Activated effector memory CD4-positive, alpha-beta T cell treated with Interleukin-2 at 50 U/mL for 16 hours (primary cell): ENCODE measurements around the gene AUTS2.

ENCODE experiments used
- DNase-seq: peaks from one replicate; pipeline ENCODE4 v3.0.0-alpha.2; 2020

Gene AUTS2

GRCh38 chr7:70098905-70099672, 500.8 kb downstream of the AUTS2 start:
- DNase-seq = no peak

GRCh38 chr7:70104243-70104642, 506.0 kb downstream of the AUTS2 start:
- no peak for DNase-seq

GRCh38 chr7:70113078-70113477, 514.8 kb downstream of the AUTS2 start:
- no peak for DNase-seq

- DNase-seq = no peak
These were observed 515.3 kb downstream of the AUTS2 start for GRCh38 chr7:70113536-70113935.

- no peak for DNase-seq
These were observed 516.5 kb downstream of the AUTS2 start for GRCh38 chr7:70114806-70115205.

- DNase-seq = no peak
These were observed 518.0 kb downstream of the AUTS2 start for GRCh38 chr7:70116244-70116643.

GRCh38 chr7:70116867-70117266, 518.6 kb downstream of the AUTS2 start:
- no peak for DNase-seq

- DNase-seq = no peak
These were observed 522.6 kb downstream of the AUTS2 start for GRCh38 chr7:70120851-70121250.

GRCh38 chr7:70131817-70132216, 533.5 kb downstream of the AUTS2 start:
- DNase-seq = no peak

- no peak for DNase-seq
These were observed 534.1 kb downstream of the AUTS2 start for GRCh38 chr7:70132226-70132851.

GRCh38 chr7:70132852-70133690, 534.8 kb downstream of the AUTS2 start:
- no peak for DNase-seq

- DNase-seq = no peak
These were observed 535.9 kb downstream of the AUTS2 start for GRCh38 chr7:70134029-70134770.

GRCh38 chr7:70135656-70136055, 537.4 kb downstream of the AUTS2 start:
- no peak for DNase-seq

GRCh38 chr7:70137126-70137525, 538.9 kb downstream of the AUTS2 start:
- DNase-seq = no peak

GRCh38 chr7:70142247-70142932, 544.1 kb downstream of the AUTS2 start:
- no peak for DNase-seq

- no peak for DNase-seq
These were observed 545.1 kb downstream of the AUTS2 start for GRCh38 chr7:70143075-70144044.

- no peak for DNase-seq
These were observed 550.7 kb downstream of the AUTS2 start for GRCh38 chr7:70148997-70149396.

- DNase-seq = no peak
These were observed 554.0 kb downstream of the AUTS2 start for GRCh38 chr7:70152313-70152712.

GRCh38 chr7:70153933-70154332, 555.7 kb downstream of the AUTS2 start:
- DNase-seq = no peak

- DNase-seq = no peak
These were observed 556.4 kb downstream of the AUTS2 start for GRCh38 chr7:70154521-70155180.

- DNase-seq = no peak
These were observed 557.8 kb downstream of the AUTS2 start for GRCh38 chr7:70156057-70156456.
